ENCODE measurements around the gene ZMYM2.

The ZMYM2 gene

GRCh38 chr13:20134732-20135131 is 176.2 kb downstream of the ZMYM2 start:
- DNase-seq (ENCODE audit: low spot score): no peak

- peak; percentile 52 for DNase-seq (ENCODE audit: low spot score)
Observed at GRCh38 chr13:20136781-20137703, 178.5 kb downstream of the ZMYM2 start.

GRCh38 chr13:20137875-20138274 is 179.3 kb downstream of the ZMYM2 start:
- no peak for DNase-seq (ENCODE audit: low spot score)

- DNase-seq (ENCODE audit: low spot score): no peak
Observed at GRCh38 chr13:20140487-20140886, 182.0 kb downstream of the ZMYM2 start.
